SJCRH30 (cell line): ENCODE results near the gene GRIK3. TPM values are rescaled to one million over a fixed set of nuclear protein-coding genes. Genes with fewer than 3 reads are reported as not detected.

ENCODE experiments used
- DNase-seq, 2 experiments: peaks; one replicate each; pipeline ENCODE4 v3.0.0-alpha.2; 2015 to 2020
- H3K27ac ChIP-seq: fragments of 250-450 bp; sonication (Bioruptor Pico); 2 replicates; pipeline ENCODE4 v1.5.1; 2020; ENCODE audit warnings: mild to moderate bottlenecking, moderate library complexity
- H3K27me3 ChIP-seq: fragments of 250-450 bp; sonication (Bioruptor Pico); 2 replicates; pipeline ENCODE4 v1.5.1; 2020; ENCODE audit warnings: mild to moderate bottlenecking, moderate library complexity
- H3K36me3 ChIP-seq: fragments of 250-450 bp; sonication (Bioruptor Pico); 2 replicates; pipeline ENCODE4 v1.5.1; 2020; ENCODE audit warnings: mild to moderate bottlenecking, moderate library complexity
- H3K4me1 ChIP-seq: fragments of 250-450 bp; sonication (Bioruptor Pico); 2 replicates; pipeline ENCODE4 v1.5.1; 2020; ENCODE audit warnings: mild to moderate bottlenecking, moderate library complexity
- H3K4me3 ChIP-seq: fragments of 250-450 bp; sonication (Bioruptor Pico); 2 replicates; pipeline ENCODE4 v1.5.1; 2020; ENCODE audit warnings: mild to moderate bottlenecking, moderate library complexity
- H3K9me3 ChIP-seq: fragments of 250-450 bp; sonication (Bioruptor Pico); replicated peaks from 2 replicates; pipeline ENCODE4 v1.5.1; 2020; ENCODE audit warnings: mild to moderate bottlenecking, moderate library complexity
- total RNA-seq: library from RNA; depleted of rRNA; stranded (reverse); fragments of >200 nt; shearing (Covaris generic); gene quantifications from 2 replicates; pipeline ENCODE4 v1.2.3, GENCODE V29; 2014

The GRIK3 gene
- total RNA-seq, 1 experiment from 2014 or later: not detected

- no peaks in the 10 kb centered on the region for H3K9me3 ChIP-seq
- no peak overlapping the region for H3K27ac ChIP-seq
- no peak overlapping the region for H3K4me3 ChIP-seq
- no peaks in the 10 kb centered on the region for H3K4me1 ChIP-seq
- DNase-seq: no peak
- H3K36me3 ChIP-seq: no peaks in the 10 kb centered on the region
- H3K27me3 ChIP-seq: peaks cover 3% of the 10 kb centered on the region
These were observed 242.0 kb downstream of the GRIK3 start for GRCh38 chr1:36792292-36792691.

GRCh38 chr1:36790191-36790590, 244.1 kb downstream of the GRIK3 start:
- Histone ChIP-seq H3K4me3 (no peak overlapping the region), H3K27ac (no peak overlapping the region), H3K36me3 (no peaks in the 10 kb centered on the region), H3K9me3 (no peaks in the 10 kb centered on the region), H3K27me3 (peaks cover 16% of the 10 kb centered on the region), H3K4me1 (no peaks in the 10 kb centered on the region)
- DNase-seq: no peak

GRCh38 chr1:36789535-36789934, 244.8 kb downstream of the GRIK3 start:
- H3K27ac ChIP-seq: no peak overlapping the region
- H3K36me3 ChIP-seq: no peaks in the 10 kb centered on the region
- no peak overlapping the region for H3K4me3 ChIP-seq
- H3K4me1 ChIP-seq: no peaks in the 10 kb centered on the region
- no peaks in the 10 kb centered on the region for H3K9me3 ChIP-seq
- peaks cover 23% of the 10 kb centered on the region for H3K27me3 ChIP-seq
- no peak for DNase-seq

- peaks cover 27% of the 10 kb centered on the region for H3K27me3 ChIP-seq
- no peak for DNase-seq
- H3K4me3 ChIP-seq: no peak overlapping the region
- H3K36me3 ChIP-seq: no peaks in the 10 kb centered on the region
- H3K27ac ChIP-seq: no peak overlapping the region
- H3K9me3 ChIP-seq: no peaks in the 10 kb centered on the region
- H3K4me1 ChIP-seq: no peaks in the 10 kb centered on the region
These were observed 246.9 kb downstream of the GRIK3 start for GRCh38 chr1:36787312-36787913.

GRCh38 chr1:36786425-36786824, 247.9 kb downstream of the GRIK3 start:
- no peaks in the 10 kb centered on the region for H3K9me3 ChIP-seq
- no peak for DNase-seq
- no peaks in the 10 kb centered on the region for H3K4me1 ChIP-seq
- no peak overlapping the region for H3K27ac ChIP-seq
- no peaks in the 10 kb centered on the region for H3K36me3 ChIP-seq
- H3K4me3 ChIP-seq: no peak overlapping the region
- H3K27me3 ChIP-seq: peaks cover 34% of the 10 kb centered on the region

GRCh38 chr1:36784147-36784859, 250.0 kb downstream of the GRIK3 start:
- peaks cover 34% of the 10 kb centered on the region for H3K27me3 ChIP-seq
- H3K4me1 ChIP-seq: no peaks in the 10 kb centered on the region
- no peak for DNase-seq
- H3K27ac ChIP-seq: no peak overlapping the region
- no peak overlapping the region for H3K4me3 ChIP-seq
- H3K36me3 ChIP-seq: no peaks in the 10 kb centered on the region
- H3K9me3 ChIP-seq: no peaks in the 10 kb centered on the region

GRCh38 chr1:36783475-36783874, 250.8 kb downstream of the GRIK3 start:
- no peaks in the 10 kb centered on the region for H3K36me3 ChIP-seq
- H3K27ac ChIP-seq: no peak overlapping the region
- H3K27me3 ChIP-seq: peaks cover 34% of the 10 kb centered on the region
- H3K9me3 ChIP-seq: no peaks in the 10 kb centered on the region
- no peak overlapping the region for H3K4me3 ChIP-seq
- no peak for DNase-seq
- H3K4me1 ChIP-seq: 0 out of 2 replicates have a peak, but pooled peaks cover 5% of the 10 kb centered on the region

GRCh38 chr1:36782785-36783184, 251.5 kb downstream of the GRIK3 start:
- Histone ChIP-seq H3K4me1 (peaks cover 7% of the 10 kb centered on the region; the same call in 1 of the 2 replicates), H3K4me3 (no peak overlapping the region), H3K27ac (no peak overlapping the region), H3K9me3 (no peaks in the 10 kb centered on the region), H3K27me3 (peaks cover 34% of the 10 kb centered on the region), H3K36me3 (no peaks in the 10 kb centered on the region)
- no peak for DNase-seq

- no peaks in the 10 kb centered on the region for H3K36me3 ChIP-seq
- no peak for DNase-seq
These were observed 252.2 kb downstream of the GRIK3 start for GRCh38 chr1:36782085-36782484.

GRCh38 chr1:36781098-36781497, 253.2 kb downstream of the GRIK3 start:
- no peaks in the 10 kb centered on the region for H3K9me3 ChIP-seq
- H3K27me3 ChIP-seq: peaks cover 28% of the 10 kb centered on the region
- no peak overlapping the region for H3K4me3 ChIP-seq
- no peak for DNase-seq
- H3K36me3 ChIP-seq: no peaks in the 10 kb centered on the region
- no peak overlapping the region for H3K27ac ChIP-seq
- peaks cover 14% of the 10 kb centered on the region; the same call in 1 of the 2 replicates for H3K4me1 ChIP-seq

More at GRCh38 chr1:36782085-36782484, 252.2 kb downstream of the GRIK3 start:
- Histone ChIP-seq H3K27ac (no peak overlapping the region), H3K4me1 (peaks cover 12% of the 10 kb centered on the region; the same call in 1 of the 2 replicates), H3K4me3 (no peak overlapping the region), H3K27me3 (peaks cover 29% of the 10 kb centered on the region), H3K9me3 (no peaks in the 10 kb centered on the region)

- Histone ChIP-seq H3K4me3 (no peak overlapping the region), H3K36me3 (no peaks in the 10 kb centered on the region), H3K27me3 (0 out of 2 replicates have a peak, but pooled peaks cover 12% of the 10 kb centered on the region), H3K4me1 (peaks cover 14% of the 10 kb centered on the region; the same call in 1 of the 2 replicates), H3K27ac (no peak overlapping the region), H3K9me3 (no peaks in the 10 kb centered on the region)
- DNase-seq: peak in 1 of 2 experiments; percentile 29
These were observed 255.6 kb downstream of the GRIK3 start for GRCh38 chr1:36778740-36779139.

GRCh38 chr1:36776948-36777831, 257.1 kb downstream of the GRIK3 start:
- Histone ChIP-seq H3K9me3 (no peaks in the 10 kb centered on the region), H3K36me3 (no peaks in the 10 kb centered on the region), H3K4me1 (peaks cover 14% of the 10 kb centered on the region; the same call in 1 of the 2 replicates), H3K27ac (no peak overlapping the region), H3K4me3 (no peak overlapping the region), H3K27me3 (peaks cover 11% of the 10 kb centered on the region; the same call in 1 of the 2 replicates)
- peak; percentile 18 to 50 for DNase-seq

GRCh38 chr1:36776256-36776655, 258.1 kb downstream of the GRIK3 start:
- peaks cover 14% of the 10 kb centered on the region; the same call in 1 of the 2 replicates for H3K4me1 ChIP-seq
- no peak overlapping the region for H3K27ac ChIP-seq
- H3K27me3 ChIP-seq: peaks cover 12% of the 10 kb centered on the region; the same call in 1 of the 2 replicates
- H3K9me3 ChIP-seq: no peaks in the 10 kb centered on the region
- no peak overlapping the region for H3K4me3 ChIP-seq
- no peak for DNase-seq
- H3K36me3 ChIP-seq: no peaks in the 10 kb centered on the region

GRCh38 chr1:36775716-36776115, 258.6 kb downstream of the GRIK3 start:
- Histone ChIP-seq H3K27me3 (peaks cover 12% of the 10 kb centered on the region; the same call in 1 of the 2 replicates), H3K9me3 (no peaks in the 10 kb centered on the region), H3K27ac (no peak overlapping the region), H3K36me3 (no peaks in the 10 kb centered on the region), H3K4me3 (no peak overlapping the region), H3K4me1 (peaks cover 14% of the 10 kb centered on the region; the same call in 1 of the 2 replicates)
- DNase-seq: no peak
